NCI-H2107 treated with DMSO at 0.1 percent for 48 hours (cell line): ENCODE results near the gene RAB27B.
"Not testable (repeated sequence)": the region's sequence is repeated elsewhere in the genome, so short reads cannot be mapped to it uniquely, and the experiment has no call there.

Experiments
- DNase-seq: peaks from one replicate; lab custom pipeline; 2025; ENCODE audit not compliant: unreplicated experiment; lab: John Stamatoyannopoulos, UW

The RAB27B gene

GRCh38 chr18:54813977-54814565 is 14.2 kb upstream of the RAB27B start:
- no peak for DNase-seq

DNA sequence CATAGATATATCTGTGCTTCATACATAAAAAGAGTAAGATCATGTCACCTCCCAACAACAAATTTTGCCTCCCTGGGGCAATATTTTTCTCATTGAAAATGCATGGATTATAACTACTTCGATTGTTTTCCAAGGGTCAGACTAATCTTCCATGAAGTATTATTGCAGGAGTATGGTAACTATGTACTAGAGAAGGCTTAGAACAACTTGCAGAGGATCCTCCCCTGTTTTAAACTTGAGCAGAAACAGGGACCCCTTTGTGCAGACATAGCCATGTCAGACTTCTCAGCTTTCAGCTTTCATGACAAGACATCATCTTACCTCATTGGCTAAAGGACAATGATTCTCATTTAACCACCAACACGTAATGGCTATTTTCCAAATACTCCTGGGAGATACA is 13.2 kb upstream of the RAB27B start:
- DNase-seq, result no peak

DNA sequence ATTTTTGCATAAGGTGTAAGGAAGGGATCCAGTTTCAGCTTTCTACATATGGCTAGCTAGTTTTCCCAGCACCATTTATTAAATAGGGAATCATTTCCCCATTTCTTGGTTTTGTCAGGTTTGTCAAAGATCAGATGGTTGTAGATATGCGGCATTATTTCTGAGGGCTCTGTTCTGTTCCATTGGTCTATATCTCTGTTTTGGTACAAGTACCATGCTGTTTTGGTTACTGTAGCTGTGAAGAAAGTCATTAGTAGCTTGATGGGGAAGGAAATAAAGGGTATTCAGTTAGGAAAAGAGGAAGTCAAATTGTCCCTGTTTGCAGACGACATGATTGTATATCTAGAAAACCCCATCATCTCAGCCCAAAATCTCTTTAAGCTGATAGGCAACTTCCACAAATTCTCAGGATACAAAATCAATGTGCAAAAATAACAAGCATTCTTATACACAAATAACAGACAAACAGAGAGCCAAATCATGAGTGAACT is 7.4 kb upstream of the RAB27B start:
- DNase-seq, result not testable (repeated sequence)

DNA sequence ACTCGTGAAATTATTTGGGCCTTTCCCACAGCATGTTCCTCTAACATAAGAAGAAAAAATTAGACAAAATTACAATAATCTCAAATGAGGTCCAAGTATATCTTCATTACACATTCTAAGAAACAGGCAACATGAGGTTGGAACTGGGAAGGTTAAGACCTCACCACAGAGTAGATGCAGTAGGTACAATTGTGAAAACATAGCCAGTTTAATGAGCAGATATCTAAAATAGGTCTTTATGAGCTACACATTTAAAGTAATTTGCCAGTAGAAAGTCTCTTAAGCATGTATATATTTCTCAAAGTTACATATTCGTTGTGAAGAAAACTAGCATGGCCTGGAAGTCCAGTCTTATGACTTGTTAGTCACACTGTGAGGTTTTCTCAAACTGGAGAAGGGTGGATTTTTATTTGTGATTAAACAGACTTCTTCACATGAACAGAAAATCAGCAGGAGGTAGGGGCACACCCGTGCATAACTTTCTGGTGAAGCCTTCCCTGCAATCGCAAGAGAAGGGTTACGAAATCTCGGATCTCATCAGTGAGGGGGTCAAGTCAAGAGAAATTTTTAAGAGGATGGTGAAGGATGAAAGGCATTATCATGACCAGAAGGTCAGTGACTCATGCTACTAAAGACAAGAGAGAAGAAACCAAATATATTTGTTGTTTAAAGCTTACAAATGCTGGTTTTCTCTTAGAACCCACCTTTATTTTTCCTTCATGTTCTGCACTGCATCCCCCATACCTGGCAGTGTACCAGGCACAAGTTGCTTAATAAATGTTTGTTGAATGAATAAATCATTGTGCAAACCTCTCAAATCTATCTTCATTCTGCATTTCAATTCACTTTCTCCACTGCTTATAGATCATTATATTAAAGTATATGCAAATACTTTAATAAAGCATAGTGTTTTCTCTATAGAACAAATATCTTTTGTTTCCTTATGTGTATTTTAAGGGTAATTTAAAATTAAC is 5.1 kb upstream of the RAB27B start:
- no peak for DNase-seq

DNA sequence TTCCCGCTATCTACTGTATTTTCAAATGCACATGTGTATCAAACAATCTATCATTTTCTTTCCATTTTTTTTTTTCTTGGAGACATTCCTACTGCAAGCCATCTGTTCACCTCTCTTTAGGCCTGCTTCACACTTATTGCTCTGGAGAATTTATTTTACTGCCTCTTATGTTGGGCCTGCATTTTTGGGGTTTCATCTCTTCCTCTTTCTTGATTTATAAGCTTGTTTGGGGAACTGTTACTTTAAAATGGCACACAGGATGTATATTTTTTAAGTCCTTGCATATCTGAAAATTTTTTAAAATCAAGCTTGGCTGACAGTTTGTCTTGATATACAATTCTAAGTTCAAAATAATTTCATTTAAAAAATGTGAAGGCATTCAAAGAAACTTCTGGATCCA is 3.5 kb upstream of the RAB27B start:
- DNase-seq, result no peak

- DNase-seq, result no peak
Observed at GRCh38 chr18:54825601-54826344, 2.5 kb upstream of the RAB27B start.

GRCh38 chr18:54828986-54829385 is 709 bp downstream of the RAB27B start:
- DNase-seq, result no peak

DNA sequence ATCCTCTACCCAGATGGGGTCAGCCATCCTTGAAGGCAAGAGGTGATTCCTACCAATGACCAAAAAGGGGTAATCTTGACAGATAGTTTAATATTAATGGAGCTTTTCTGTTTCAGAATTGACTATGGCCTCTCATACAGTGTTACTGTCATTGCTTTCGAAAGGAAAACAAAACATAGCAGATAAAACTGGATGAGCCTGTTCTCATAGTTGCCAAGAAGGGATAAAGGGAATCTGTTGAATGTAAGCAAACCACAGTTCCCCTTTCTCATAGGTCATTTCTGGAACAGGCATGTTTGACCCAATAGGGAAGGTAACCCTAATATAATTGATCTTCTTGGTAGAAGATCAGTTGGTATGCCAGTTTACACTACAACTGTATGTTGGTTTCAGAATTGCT is 1.6 kb downstream of the RAB27B start:
- DNase-seq, result no peak

- no peak for DNase-seq
Observed at GRCh38 chr18:54830260-54830659, 2.0 kb downstream of the RAB27B start.

- no peak for DNase-seq
Observed at GRCh38 chr18:54830866-54831265, 2.6 kb downstream of the RAB27B start.

- no peak for DNase-seq
Observed at GRCh38 chr18:54835944-54836343, 7.7 kb downstream of the RAB27B start.

DNA sequence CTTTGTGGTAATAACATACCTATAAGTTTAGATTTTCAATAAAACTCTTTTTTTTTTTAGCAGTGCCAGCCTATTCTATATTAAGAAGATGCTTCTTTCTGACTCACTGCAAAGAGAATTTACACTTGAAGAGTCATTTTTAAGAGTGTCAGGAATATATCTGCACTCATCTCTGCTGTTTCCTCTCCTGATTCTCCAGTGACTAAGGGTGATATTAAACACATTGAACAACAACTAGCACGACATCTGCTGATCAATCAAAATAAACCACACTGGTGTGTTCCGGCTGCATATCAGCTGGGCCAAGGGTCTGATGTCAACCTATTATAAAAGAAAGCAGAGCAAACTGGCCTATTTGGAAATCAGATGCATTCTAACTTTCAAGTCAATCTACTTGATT is 15.0 kb downstream of the RAB27B start:
- no peak for DNase-seq

DNA sequence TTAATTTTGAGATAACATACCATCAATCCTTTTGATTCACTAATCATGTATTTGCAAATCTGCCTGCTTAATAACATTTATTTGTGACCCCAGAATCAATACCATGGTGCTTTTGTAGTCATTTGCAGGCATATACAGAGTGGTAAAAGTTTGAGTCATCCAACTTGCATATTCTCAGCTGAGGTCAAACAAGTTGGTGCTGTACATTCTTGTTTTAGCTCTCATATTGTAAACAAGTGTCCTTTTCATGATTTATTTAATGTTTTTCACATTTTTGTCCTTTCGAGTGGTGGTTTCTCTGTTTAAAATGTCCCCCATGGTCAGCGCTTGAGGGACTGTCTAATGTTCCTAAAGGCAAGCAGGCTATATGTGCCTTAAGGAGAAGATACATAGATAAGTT is 17.5 kb downstream of the RAB27B start:
- no peak for DNase-seq

GRCh38 chr18:54848121-54848520 is 19.8 kb downstream of the RAB27B start:
- no peak for DNase-seq

DNA sequence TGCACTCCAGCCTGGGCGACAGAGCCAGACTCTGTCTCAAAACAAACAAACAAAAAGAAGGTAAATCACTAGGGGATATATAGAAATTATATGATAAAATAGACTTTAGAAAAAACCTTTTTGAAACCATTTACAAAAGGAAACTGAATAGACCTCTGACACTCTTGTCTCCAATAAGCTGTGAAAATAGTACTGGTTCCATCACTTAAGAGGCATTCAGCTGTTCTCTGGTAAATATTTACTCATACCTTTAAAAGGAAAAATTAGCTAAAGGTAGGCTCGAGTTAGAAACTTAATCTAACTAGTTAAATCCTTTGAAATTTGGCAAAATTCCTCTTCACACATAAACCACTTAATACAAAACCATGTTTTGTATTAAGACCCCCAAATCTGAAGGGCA is 21.4 kb downstream of the RAB27B start:
- DNase-seq, result no peak

- DNase-seq, result no peak
Observed at GRCh38 chr18:54850598-54850997, 22.3 kb downstream of the RAB27B start.

DNA sequence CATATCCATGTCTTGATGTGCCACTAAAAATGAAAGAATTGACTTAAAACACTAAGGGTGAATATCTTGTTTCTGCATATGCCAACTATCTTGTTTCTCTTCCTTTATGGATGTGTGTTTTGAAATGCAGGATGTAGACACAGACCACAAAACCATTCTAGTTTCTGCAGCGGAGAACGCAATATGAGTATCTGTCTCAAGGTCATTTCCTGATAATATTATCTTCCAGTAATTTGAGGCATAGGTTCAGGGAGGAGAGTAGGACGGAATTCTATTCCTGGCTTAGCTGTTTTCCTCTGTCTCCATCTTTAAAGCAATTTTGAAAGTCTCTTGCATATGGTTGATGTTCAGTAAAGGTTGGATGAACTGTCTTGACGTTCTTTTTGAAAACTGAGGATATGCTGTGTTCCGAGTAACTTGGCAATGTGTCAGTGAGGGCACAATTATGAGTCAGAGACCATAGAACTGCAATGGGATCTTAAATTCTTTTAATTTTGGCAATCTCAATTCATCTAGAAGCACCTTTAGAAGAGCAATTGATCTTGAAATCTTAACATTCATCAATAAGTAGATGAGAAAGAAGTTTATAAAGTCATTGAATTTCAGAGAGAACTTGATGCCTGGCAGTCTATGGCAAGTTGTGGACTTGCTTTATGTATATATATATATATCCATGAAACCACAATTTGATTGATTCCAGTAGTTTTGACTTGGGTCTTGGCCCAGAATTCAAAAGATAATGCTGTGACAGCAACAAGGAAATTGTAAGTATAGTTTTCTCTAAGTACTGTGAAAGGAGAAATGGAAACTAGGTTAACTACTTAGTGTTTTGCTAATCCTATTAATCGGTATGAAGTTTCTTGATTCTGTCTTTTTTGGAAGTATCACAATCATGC is 24.8 kb downstream of the RAB27B start:
- no peak for DNase-seq

DNA sequence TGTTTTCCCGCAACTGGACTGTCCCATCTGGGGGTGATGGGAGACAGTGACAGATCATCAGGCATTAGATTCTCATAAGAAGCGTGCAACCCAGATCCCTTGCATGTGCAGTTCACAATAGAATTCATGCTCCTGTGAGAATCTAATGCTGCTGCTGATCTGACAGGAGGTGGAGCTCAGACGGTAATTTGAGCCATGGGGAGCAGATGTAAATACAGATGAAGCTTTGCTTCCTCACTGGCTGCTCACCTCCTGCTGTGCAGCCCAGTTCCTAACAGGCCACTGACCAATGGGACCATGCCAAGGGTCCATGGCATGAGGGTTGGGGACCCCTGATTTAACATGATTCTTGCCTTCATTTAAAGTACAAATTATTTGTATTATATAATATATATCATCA is 26.8 kb downstream of the RAB27B start:
- not testable (repeated sequence) for DNase-seq

GRCh38 chr18:54856105-54856646 is 27.9 kb downstream of the RAB27B start:
- no peak for DNase-seq

DNA sequence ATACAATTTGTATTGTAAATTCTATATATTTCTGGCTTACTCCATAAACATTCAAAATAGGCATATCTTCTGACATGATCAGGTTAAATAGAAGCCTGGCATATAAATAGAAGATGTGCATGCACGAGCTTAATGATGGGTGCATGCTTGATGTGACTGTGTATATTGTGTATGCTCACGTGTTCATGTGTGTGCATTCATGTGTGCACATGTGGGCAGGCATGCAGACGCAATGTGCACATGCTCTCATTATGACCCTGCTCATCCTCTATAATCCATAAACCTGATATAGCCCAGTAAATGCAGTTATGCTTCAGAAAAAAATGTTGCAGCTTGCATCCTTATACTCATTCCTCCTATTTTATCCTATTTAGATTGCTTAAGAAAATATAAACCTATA is 29.2 kb downstream of the RAB27B start:
- DNase-seq, result no peak
